ENCODE measurements around the gene FLOT2.

GRCh38 chr17:28912938-28913333 is 15.4 kb upstream of the FLOT2 start:
- TF ChIP-seq CTCF (conservative IDR thresholded peaks at IDR 0.05) (no peak), EZH2 (IDR thresholded peaks at IDR 0.05; ENCODE audit: low read depth) (no peak)

Measured in PC-9 (cell line).